ENCODE measurements around the gene FAM240A. TPM values are rescaled to one million over a fixed set of nuclear protein-coding genes. Genes with fewer than 3 reads are reported as not detected.

The FAM240A gene
- total RNA-seq, 1 donor from 2014 or later, result not detected

- H3K36me3 ChIP-seq, result peaks cover 0 to 7% of the 10 kb centered on the region in 2 donors
These were observed 58.6 kb downstream of the FAM240A start for GRCh38 chr3:46670891-46671427.

DNA sequence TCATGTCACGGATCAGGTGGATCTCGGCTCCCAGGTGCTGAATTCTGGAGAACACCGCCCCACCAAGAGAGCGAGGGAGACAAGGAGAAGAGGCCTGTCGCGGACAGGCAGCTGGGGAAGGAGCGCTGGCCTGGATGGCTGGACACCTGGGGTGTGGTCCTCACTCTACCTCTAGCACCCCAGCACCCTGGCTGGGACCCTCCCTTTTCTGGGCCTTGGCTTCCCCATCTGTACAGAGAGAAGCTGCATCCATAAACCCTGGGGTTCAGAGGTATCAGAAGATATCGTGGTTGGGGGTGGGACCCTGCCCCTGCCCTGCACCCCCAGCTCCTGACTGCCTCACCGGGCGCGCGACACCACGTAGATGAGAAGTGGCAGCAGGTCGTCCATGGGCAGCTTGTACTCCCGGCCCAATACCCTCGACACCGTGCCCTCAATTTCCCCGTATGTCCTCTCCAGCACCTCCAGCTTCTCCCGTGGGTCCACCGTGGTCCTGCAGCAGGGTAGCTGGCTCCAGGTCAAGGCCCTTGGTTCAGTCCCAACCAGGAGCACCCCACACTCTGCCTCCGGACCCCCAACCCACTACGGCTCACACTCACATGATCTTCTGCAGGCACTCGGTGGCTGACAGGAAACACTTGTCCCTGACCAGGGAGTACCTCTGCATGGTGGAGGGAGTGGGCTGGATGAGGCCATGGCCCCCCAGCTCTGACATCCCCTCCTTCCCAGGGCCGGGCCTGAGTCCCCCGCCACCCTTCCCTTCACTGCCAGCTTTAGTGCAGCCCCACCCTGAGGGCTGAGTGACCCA is 59.4 kb downstream of the FAM240A start:
- H3K9me3 ChIP-seq, result no peaks in the 10 kb centered on the region
- no peak overlapping the region for H3K27ac ChIP-seq
- TF ChIP-seq POLR2AphosphoS5 (IDR thresholded peaks at IDR 0.05; ENCODE audit: insufficient read depth in 1 of 2, low read depth in 1 of 2) (no peak), POLR2A (IDR thresholded peaks at IDR 0.05) (no peak)
- TF ChIP-seq, protein P1, sequence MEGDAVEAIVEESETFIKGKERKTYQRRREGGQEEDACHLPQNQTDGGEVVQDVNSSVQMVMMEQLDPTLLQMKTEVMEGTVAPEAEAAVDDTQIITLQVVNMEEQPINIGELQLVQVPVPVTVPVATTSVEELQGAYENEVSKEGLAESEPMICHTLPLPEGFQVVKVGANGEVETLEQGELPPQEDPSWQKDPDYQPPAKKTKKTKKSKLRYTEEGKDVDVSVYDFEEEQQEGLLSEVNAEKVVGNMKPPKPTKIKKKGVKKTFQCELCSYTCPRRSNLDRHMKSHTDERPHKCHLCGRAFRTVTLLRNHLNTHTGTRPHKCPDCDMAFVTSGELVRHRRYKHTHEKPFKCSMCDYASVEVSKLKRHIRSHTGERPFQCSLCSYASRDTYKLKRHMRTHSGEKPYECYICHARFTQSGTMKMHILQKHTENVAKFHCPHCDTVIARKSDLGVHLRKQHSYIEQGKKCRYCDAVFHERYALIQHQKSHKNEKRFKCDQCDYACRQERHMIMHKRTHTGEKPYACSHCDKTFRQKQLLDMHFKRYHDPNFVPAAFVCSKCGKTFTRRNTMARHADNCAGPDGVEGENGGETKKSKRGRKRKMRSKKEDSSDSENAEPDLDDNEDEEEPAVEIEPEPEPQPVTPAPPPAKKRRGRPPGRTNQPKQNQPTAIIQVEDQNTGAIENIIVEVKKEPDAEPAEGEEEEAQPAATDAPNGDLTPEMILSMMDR (IDR thresholded peaks at IDR 0.05), result no peak
- intact Hi-C loops (cut with DNase I), result no loop called here
- H3K4me3 ChIP-seq, result no peak overlapping the region
- H3K27me3 ChIP-seq, result no peaks in the 10 kb centered on the region
- H3K4me1 ChIP-seq, result no peaks in the 10 kb centered on the region
- H3K36me3 ChIP-seq, result peaks cover 0 to 7% of the 10 kb centered on the region in 2 donors
- no peak for DNase-seq (ENCODE audit: extremely low spot score in 2 of 2)

More at GRCh38 chr3:46670891-46671427, 58.6 kb downstream of the FAM240A start:
- Histone ChIP-seq H3K4me1 (no peaks in the 10 kb centered on the region), H3K9me3 (no peaks in the 10 kb centered on the region), H3K27me3 (no peaks in the 10 kb centered on the region), H3K4me3 (no peak overlapping the region), H3K27ac (no peak overlapping the region)
- TF ChIP-seq, protein P1 (IDR thresholded peaks at IDR 0.05), result no peak
- TF ChIP-seq POLR2A (IDR thresholded peaks at IDR 0.05) (no peak), POLR2AphosphoS5 (IDR thresholded peaks at IDR 0.05; ENCODE audit: insufficient read depth in 1 of 2, low read depth in 1 of 2) (no peak)
- intact Hi-C loops (cut with DNase I), result no loop called here
- DNase-seq (ENCODE audit: extremely low spot score in 2 of 2), result no peak

DNA sequence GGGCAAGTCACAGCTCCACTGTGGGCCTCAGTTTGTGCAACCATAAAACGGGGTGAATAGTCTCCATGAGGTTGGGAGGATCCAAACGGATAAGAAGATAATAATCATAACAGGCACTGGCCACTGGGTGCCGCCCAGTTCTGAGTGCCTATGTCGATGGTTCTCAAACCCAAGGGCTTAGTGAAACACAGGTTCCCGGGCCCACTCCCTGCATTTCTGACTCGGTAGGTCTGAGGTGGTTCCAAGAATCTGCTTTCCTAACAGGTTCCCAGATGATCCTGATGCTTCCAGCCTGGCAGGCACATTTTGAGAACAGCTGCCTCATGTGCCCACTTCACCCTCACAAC is 60.0 kb downstream of the FAM240A start:
- peaks cover 0 to 7% of the 10 kb centered on the region in 2 donors for H3K36me3 ChIP-seq
- H3K27ac ChIP-seq, result no peak overlapping the region
- H3K4me3 ChIP-seq, result no peak overlapping the region
- TF ChIP-seq POLR2AphosphoS5 (IDR thresholded peaks at IDR 0.05; ENCODE audit: insufficient read depth in 1 of 2, low read depth in 1 of 2) (no peak), POLR2A (IDR thresholded peaks at IDR 0.05) (no peak)
- TF ChIP-seq, protein P1 (IDR thresholded peaks at IDR 0.05), result no peak
- H3K27me3 ChIP-seq, result no peaks in the 10 kb centered on the region
- no peaks in the 10 kb centered on the region for H3K4me1 ChIP-seq
- DNase-seq (ENCODE audit: extremely low spot score in 2 of 2), result no peak
- no peaks in the 10 kb centered on the region for H3K9me3 ChIP-seq
- intact Hi-C loops (cut with DNase I), result no loop called here

- H3K4me3 ChIP-seq, result no peak overlapping the region
- peaks cover 0 to 7% of the 10 kb centered on the region in 2 donors for H3K36me3 ChIP-seq
- intact Hi-C loops (cut with DNase I), result no loop called here
- no peak for DNase-seq (ENCODE audit: extremely low spot score in 2 of 2)
- H3K4me1 ChIP-seq, result no peaks in the 10 kb centered on the region
- no peaks in the 10 kb centered on the region for H3K9me3 ChIP-seq
- TF ChIP-seq POLR2AphosphoS5 (IDR thresholded peaks at IDR 0.05; ENCODE audit: insufficient read depth in 1 of 2, low read depth in 1 of 2), result no peak
- TF ChIP-seq, protein P1 (IDR thresholded peaks at IDR 0.05), result no peak
- no peak for TF ChIP-seq POLR2A (IDR thresholded peaks at IDR 0.05)
- H3K27ac ChIP-seq, result no peak overlapping the region
- H3K27me3 ChIP-seq, result no peaks in the 10 kb centered on the region
These were observed 61.1 kb downstream of the FAM240A start for GRCh38 chr3:46673151-46674030.
